ENCODE results near the gene HOXD10.

Gene HOXD10

DNA sequence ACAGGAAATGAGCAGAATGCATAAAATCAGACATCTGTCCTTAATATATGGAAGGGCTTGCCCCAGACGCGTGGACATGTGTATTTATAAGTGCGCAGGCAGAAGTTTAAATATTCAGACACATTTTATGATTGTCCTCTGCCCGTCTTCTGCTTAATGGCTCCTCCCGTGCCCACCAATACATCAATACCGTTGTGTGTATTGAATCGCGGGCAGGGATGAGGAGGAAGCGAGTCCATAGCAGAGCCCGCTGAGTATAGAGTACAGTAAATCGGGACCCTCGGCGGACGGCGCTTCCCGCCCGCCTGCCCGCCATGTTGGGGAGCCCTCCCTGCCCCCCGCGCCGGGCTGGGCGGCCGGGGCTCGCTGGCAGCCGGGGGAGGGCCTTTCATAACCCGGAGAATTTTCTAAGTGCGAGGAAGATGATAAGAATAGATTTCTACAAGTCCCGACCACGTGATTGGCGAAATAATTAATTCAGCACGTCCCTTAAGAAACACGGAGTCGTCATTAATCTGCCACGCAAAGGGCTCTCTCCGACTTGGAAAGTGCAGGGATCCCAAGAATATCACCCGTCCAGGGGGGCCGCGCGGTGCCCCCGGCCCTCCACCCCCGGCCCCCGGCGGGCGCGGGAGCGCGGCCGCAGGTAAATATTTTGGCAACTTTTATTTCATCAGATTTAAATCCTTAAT is 40.4 kb downstream of the HOXD10 start, which contains the start of gene HOXD3:
Gene HOXD3 (plus strand): TSS at position 501 of the 692 bp plus-strand sequence. CDS start 11,808 bp downstream, outside the sequence.
- no peak for DNase-seq (ENCODE audit: low read depth, low spot score)
- H3K4me3 ChIP-seq (ENCODE audit: low read length): no peak within 1 kb of the TSS

- H3K4me3 ChIP-seq (ENCODE audit: low read length): no peak overlapping the region
- no peak for DNase-seq (ENCODE audit: low read depth, low spot score)
These were observed 41.1 kb downstream of the HOXD10 start for GRCh38 chr2:176157499-176158185.

GRCh38 chr2:176158186-176158591 is 41.6 kb downstream of the HOXD10 start:
- H3K4me3 ChIP-seq (ENCODE audit: low read length): no peak overlapping the region
- no peak for DNase-seq (ENCODE audit: low read depth, low spot score)

- no peak for DNase-seq (ENCODE audit: low read depth, low spot score)
These were observed 42.5 kb downstream of the HOXD10 start for GRCh38 chr2:176158855-176159662.

GRCh38 chr2:176159663-176160250 is 43.2 kb downstream of the HOXD10 start:
- no peak for DNase-seq (ENCODE audit: low read depth, low spot score)
- H3K4me3 ChIP-seq (ENCODE audit: low read length): no peak overlapping the region

More at GRCh38 chr2:176158855-176159662, 42.5 kb downstream of the HOXD10 start:
- no peak overlapping the region for H3K4me3 ChIP-seq (ENCODE audit: low read length)

- DNase-seq (ENCODE audit: low read depth, low spot score): no peak
- no peak overlapping the region for H3K4me3 ChIP-seq (ENCODE audit: low read length)
These were observed 43.8 kb downstream of the HOXD10 start for GRCh38 chr2:176160251-176160985.

DNA sequence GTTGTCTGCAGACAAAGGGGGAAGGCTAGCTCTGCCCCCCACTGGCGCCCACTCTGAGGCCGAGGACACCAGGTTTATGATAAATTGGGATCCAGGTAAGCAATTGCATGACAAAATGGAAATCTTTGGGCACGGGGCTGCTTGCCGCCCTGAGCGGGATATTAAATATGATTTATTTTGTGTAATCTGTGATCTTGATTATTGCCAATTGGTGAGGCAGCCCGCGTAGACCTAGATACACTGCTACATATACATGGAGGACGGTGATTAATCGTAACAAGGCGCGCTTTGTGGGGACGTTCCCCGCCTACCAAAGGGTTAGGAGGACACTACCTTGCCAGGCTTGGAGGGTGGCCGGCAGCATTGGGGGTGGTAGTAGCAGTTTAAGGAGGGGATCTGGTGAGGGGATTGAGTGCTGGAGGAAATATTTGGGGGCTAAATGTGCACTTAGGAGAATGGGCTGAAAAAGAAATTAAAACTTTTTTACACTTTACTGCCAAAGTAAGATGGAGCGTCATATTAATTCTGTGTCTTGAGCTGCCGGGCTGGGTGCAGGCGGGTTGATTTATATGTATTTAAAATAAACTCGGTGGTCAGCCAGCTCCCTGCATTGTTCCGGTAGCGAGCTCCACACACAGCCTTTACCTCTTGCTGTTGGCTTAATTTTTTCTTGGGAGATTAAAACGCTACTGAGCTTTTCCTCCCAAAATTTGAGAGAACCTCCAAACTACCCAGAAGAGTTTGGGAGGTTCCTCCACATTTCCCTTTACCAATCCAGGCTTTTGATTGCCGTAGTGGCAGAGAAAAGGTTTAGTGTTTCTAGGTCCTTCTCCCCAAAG is 44.6 kb downstream of the HOXD10 start:
- H3K4me3 ChIP-seq (ENCODE audit: low read length): no peak overlapping the region

GRCh38 chr2:176161825-176162626 is 45.4 kb downstream of the HOXD10 start:
- no peak for DNase-seq (ENCODE audit: low read depth, low spot score)
- H3K4me3 ChIP-seq (ENCODE audit: low read length): no peak overlapping the region

More for the DNA sequence above, 44.6 kb downstream of the HOXD10 start:
- no peak for DNase-seq (ENCODE audit: low read depth, low spot score)

GRCh38 chr2:176162911-176163671 is 46.5 kb downstream of the HOXD10 start:
- DNase-seq (ENCODE audit: low read depth, low spot score): no peak
- no peak overlapping the region for H3K4me3 ChIP-seq (ENCODE audit: low read length)

DNA sequence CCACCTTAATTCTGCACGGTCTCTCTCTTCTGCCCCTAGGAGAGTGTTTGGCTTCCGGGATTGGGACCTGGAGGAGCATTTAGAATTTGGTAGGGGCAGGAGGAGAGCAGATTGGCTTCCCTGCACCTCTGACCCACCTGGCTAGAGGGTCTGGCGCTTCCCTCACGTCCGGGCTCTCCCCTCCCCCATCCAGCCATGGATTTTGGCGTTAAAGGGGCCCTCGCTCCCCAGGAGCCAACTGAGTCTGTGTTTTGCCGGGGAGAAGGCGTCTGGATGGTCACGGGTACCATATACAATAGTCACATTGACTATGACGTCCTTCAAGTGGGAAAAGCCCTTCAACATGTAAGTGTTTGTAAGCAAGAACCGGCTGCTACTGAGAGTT is 47.1 kb downstream of the HOXD10 start:
- DNase-seq (ENCODE audit: low read depth, low spot score): no peak
- no peak overlapping the region for H3K4me3 ChIP-seq (ENCODE audit: low read length)

DNA sequence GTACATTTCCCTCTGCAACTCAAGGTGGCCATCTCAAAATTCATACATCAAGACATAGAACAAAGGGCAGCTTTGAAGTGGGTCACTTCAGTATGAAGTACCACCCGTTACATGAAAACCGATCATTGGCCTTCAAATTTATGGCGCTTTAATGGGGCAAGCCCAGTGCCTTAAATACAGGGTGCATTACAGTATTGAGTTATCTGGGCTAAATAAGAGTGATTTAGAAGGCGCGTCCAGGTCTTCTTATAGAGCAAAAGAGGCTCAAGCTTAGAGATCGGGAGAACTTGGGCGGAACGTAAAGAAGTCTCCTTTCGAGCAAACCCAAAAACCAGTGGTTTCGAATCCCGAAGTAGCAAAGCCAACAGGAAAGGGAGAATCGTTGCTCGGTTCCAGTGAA is 47.6 kb downstream of the HOXD10 start:
- no peak overlapping the region for H3K4me3 ChIP-seq (ENCODE audit: low read length)

DNA sequence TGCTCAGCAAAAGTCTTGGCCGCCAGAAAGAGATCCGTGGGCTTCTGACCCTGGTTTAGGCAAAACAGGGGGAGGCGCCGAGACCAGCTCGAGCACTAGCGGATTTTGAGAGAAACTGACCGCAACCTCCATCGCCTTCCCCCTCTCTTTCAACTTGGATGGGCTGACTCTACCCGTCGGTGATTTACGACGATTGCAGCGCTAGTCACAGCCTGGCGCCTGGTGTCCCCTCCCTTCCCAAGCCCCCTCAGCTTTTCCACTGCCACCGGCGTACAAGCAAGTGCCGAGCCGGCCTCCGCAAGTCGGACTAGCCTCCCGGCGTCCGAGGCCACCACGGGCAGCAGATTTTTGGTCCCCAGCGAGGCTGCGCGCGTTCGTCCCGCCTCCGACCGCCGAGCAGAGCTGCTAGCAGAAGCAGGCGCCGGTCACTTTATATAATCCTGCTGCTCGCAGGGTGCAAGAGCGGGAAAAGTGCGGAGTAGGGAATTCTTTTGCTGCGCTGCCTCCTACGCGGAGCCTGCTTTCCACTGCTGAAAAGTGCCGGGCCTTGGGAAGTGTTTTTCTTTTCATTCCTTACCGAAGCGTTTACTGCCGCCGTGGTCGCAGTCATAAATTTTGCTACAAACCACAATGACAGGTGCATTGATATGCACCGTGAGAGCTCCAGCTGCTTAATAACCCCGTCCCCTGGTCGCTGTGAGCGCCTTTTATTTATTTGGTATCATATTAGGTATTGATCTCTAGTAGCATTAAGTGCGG is 48.2 kb downstream of the HOXD10 start:
- no peak overlapping the region for H3K4me3 ChIP-seq (ENCODE audit: low read length)

More for the DNA sequence above, 47.6 kb downstream of the HOXD10 start:
- DNase-seq (ENCODE audit: low read depth, low spot score): no peak

GRCh38 chr2:176165370-176166050 is 48.9 kb downstream of the HOXD10 start:
- no peak for DNase-seq (ENCODE audit: low read depth, low spot score)
- H3K4me3 ChIP-seq (ENCODE audit: low read length): no peak overlapping the region

More for the DNA sequence above, 48.2 kb downstream of the HOXD10 start:
- DNase-seq (ENCODE audit: low read depth, low spot score): no peak

GRCh38 chr2:176166272-176166671 is 49.7 kb downstream of the HOXD10 start:
- DNase-seq (ENCODE audit: low read depth, low spot score): no peak
- H3K4me3 ChIP-seq (ENCODE audit: low read length): no peak overlapping the region

DNA sequence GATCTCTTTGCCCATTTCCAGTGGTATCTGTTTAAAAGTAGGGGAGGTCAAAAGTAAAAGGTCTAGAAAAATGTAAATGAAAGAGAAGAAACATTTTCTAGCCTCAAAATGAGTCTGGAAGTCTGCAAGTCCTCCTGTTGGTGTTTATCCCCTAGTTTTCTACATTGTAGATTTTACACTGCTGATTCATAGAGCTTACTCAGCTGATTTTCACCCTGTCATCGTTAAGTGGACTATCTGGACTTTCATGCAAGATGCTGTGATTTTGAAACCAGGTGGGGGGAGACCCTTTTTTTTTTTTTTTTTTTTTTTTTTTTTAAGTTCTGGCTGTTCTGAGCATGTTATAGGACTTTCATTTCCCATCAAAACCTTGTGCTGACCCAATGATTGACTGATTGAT is 50.8 kb downstream of the HOXD10 start:
- no peak for DNase-seq (ENCODE audit: low read depth, low spot score)
- no peak overlapping the region for H3K4me3 ChIP-seq (ENCODE audit: low read length)

All from Jurkat, Clone E6-1 (cell line).